ENCODE results near the gene EML4. TPM values are rescaled to one million over a fixed set of nuclear protein-coding genes. Genes with fewer than 3 reads are reported as not detected.

The EML4 gene
- total and polyA plus RNA-seq, 12 donors, result 29.9 to 64.0 (median 51.9) TPM

- peaks cover 6 to 8% of the 10 kb centered on the region in 2 donors for H3K4me1 ChIP-seq (replicated peaks in 1 of 2)
- H3K27me3 ChIP-seq, result no peaks in the 10 kb centered on the region
- intact Hi-C loops (cut with DNase I), result no loop called here
- no peak overlapping the region for H3K4me3 ChIP-seq
- WGBS, 4 donors, result 86 to 95% (median 90%) methylated on average over 2 of the region's 2 CpGs
- no peaks in the 10 kb centered on the region for H3K9me3 ChIP-seq (replicated peaks in 1 of 3)
- H3K27ac ChIP-seq, result no peak overlapping the region
- TF ChIP-seq POLR2A (IDR thresholded peaks at IDR 0.05) (no peak), CTCF (IDR thresholded peaks at IDR 0.05) (no peak)
- DNase-seq, result no peak
- no peaks in the 10 kb centered on the region for H3K36me3 ChIP-seq (replicated peaks in 1 of 2)
Observed at GRCh38 chr2:42274863-42275262, 105.7 kb downstream of the EML4 start.

GRCh38 chr2:42281416-42282081 lies 112.4 kb downstream of the EML4 start:
- DNase-seq, result no peak
- Histone ChIP-seq H3K9me3 (replicated peaks in 1 of 3) (no peaks in the 10 kb centered on the region), H3K27me3 (no peaks in the 10 kb centered on the region), H3K27ac (no peak overlapping the region), H3K4me3 (no peak overlapping the region), H3K4me1 (replicated peaks in 1 of 2) (no peaks in the 10 kb centered on the region), H3K36me3 (replicated peaks in 1 of 2) (peaks cover 0 to 10% of the 10 kb centered on the region in 2 donors)
- 93 to 96% (median 95%) methylated on average over 2 of the region's 2 CpGs for WGBS, 4 donors
- intact Hi-C loops (cut with DNase I), result no loop called here
- TF ChIP-seq POLR2A (IDR thresholded peaks at IDR 0.05) (no peak), CTCF (IDR thresholded peaks at IDR 0.05) (no peak)

GRCh38 chr2:42284019-42284418 lies 114.9 kb downstream of the EML4 start:
- Histone ChIP-seq H3K4me1 (replicated peaks in 1 of 2) (no peaks in the 10 kb centered on the region), H3K36me3 (replicated peaks in 1 of 2) (peaks cover 4 to 19% of the 10 kb centered on the region in 2 donors), H3K27ac (no peak overlapping the region), H3K4me3 (no peak overlapping the region), H3K27me3 (no peaks in the 10 kb centered on the region), H3K9me3 (replicated peaks in 1 of 3) (no peaks in the 10 kb centered on the region)
- WGBS, 4 donors, result 94 to 96% (median 95%) methylated on average over 6 of the region's 6 CpGs
- DNase-seq, result no peak
- intact Hi-C loops (cut with DNase I), result no loop called here
- no peak for TF ChIP-seq POLR2A (IDR thresholded peaks at IDR 0.05)
- TF ChIP-seq CTCF (IDR thresholded peaks at IDR 0.05), result no peak

GRCh38 chr2:42286268-42286946 lies 117.3 kb downstream of the EML4 start:
- WGBS, 4 donors, result 93 to 100% (median 96%) methylated on average over 2 of the region's 2 CpGs
- no peaks in the 10 kb centered on the region for H3K27me3 ChIP-seq
- H3K4me3 ChIP-seq, result no peak overlapping the region
- H3K9me3 ChIP-seq (replicated peaks in 1 of 3), result no peaks in the 10 kb centered on the region
- H3K27ac ChIP-seq, result no peak overlapping the region
- H3K36me3 ChIP-seq (replicated peaks in 1 of 2), result peaks cover 4 to 19% of the 10 kb centered on the region in 2 donors
- intact Hi-C loops (cut with DNase I), result no loop called here
- no peaks in the 10 kb centered on the region for H3K4me1 ChIP-seq (replicated peaks in 1 of 2)
- DNase-seq, result no peak
- no peak for TF ChIP-seq CTCF (IDR thresholded peaks at IDR 0.05)
- no peak for TF ChIP-seq POLR2A (IDR thresholded peaks at IDR 0.05)

All from adrenal gland (tissue), 12 donors.